Left ventricle myocardium inferior (tissue), 1 donor: ENCODE data around the gene EDIL3. TPM values are rescaled to one million over a fixed set of nuclear protein-coding genes. Genes with fewer than 3 reads are reported as not detected.
"Not testable (repeated sequence)": the region's sequence is repeated elsewhere in the genome, so short reads cannot be mapped to it uniquely, and the experiment has no call there.

Experiments used
- DNase-seq: peaks from one replicate; pipeline ENCODE4 v3.0.0-alpha.2; 2020
- H3K27ac ChIP-seq: fragments of 200-600 bp; replicated peaks from 2 replicates; pipeline ENCODE4 v1.8.0; 2021
- H3K27me3 ChIP-seq: fragments of 200-600 bp; 2 replicates; pipeline ENCODE4 v1.8.0; 2021; ENCODE audit warnings: low read depth
- H3K36me3 ChIP-seq: fragments of 200-600 bp; 2 replicates; pipeline ENCODE4 v1.8.0; 2021
- H3K4me1 ChIP-seq: fragments of 200-600 bp; 2 replicates; pipeline ENCODE4 v1.8.0; 2021
- H3K4me3 ChIP-seq: fragments of 200-600 bp; 2 replicates; pipeline ENCODE4 v1.8.0; 2021; ENCODE audit warnings: mild to moderate bottlenecking, moderate library complexity
- H3K9me3 ChIP-seq: fragments of 200-600 bp; replicated peaks from 2 replicates; pipeline ENCODE4 v1.8.0; 2021
- CTCF ChIP-seq: fragments of 200-600 bp; IDR thresholded peaks from 2 replicates; pipeline ENCODE4 v1.8.0; 2021; ENCODE audit warnings: antibody characterized with exemption, mild to moderate bottlenecking, borderline replicate concordance
- intact Hi-C: fragments of 100-400 bp; cut with micrococcal nuclease; formaldehyde crosslinking; loops from one replicate; pipeline ENCODE4 v1.11.0; 2022
- total RNA-seq: library from RNA; stranded (reverse); fragmentation: NEBNext Ultra II Directional; extraction: Animal tissue kit (Norgen Biotek cat#: 25700); gene quantifications from one replicate; pipeline ENCODE4 v1.2.1, GENCODE V29; 2021
- donor health status: DM: no; HTN: yes; CAD: no; lungs with severe emphysema.

The EDIL3 gene
- total RNA-seq, 1 donor from 2014 or later: 3.5 TPM

- Histone ChIP-seq H3K9me3 (no peaks in the 10 kb centered on the region), H3K27ac (no peak overlapping the region), H3K4me3 (no peak overlapping the region), H3K4me1 (no peaks in the 10 kb centered on the region), H3K36me3 (no peaks in the 10 kb centered on the region), H3K27me3 (no peaks in the 10 kb centered on the region)
- intact Hi-C loops: no loop called here
- DNase-seq: no peak
- no peak for TF ChIP-seq CTCF
These were observed 352.4 kb downstream of the EDIL3 start for GRCh38 chr5:84032324-84032723.

- H3K4me1 ChIP-seq: no peaks in the 10 kb centered on the region
- H3K4me3 ChIP-seq: no peak overlapping the region
- no peaks in the 10 kb centered on the region for H3K9me3 ChIP-seq
- no peaks in the 10 kb centered on the region for H3K27me3 ChIP-seq
- TF ChIP-seq CTCF: no peak
- H3K27ac ChIP-seq: no peak overlapping the region
- no peak for DNase-seq
- intact Hi-C loops: no loop called here
- H3K36me3 ChIP-seq: no peaks in the 10 kb centered on the region
These were observed 356.6 kb downstream of the EDIL3 start for GRCh38 chr5:84028093-84028492.

- H3K27ac ChIP-seq, H3K27me3 ChIP-seq, DNase-seq, H3K9me3 ChIP-seq, H3K36me3 ChIP-seq, H3K4me3 ChIP-seq, H3K4me1 ChIP-seq, intact Hi-C loops: not testable (repeated sequence)
These were observed 366.2 kb downstream of the EDIL3 start for GRCh38 chr5:84018521-84018920.

- Histone ChIP-seq H3K9me3 (no peaks in the 10 kb centered on the region), H3K4me1 (no peaks in the 10 kb centered on the region), H3K27ac (no peak overlapping the region), H3K36me3 (no peaks in the 10 kb centered on the region), H3K4me3 (no peak overlapping the region), H3K27me3 (no peaks in the 10 kb centered on the region)
- intact Hi-C loops: no loop called here
- no peak for TF ChIP-seq CTCF
- DNase-seq: no peak
These were observed 367.0 kb downstream of the EDIL3 start for GRCh38 chr5:84017523-84018172.

GRCh38 chr5:84016085-84016484, 368.6 kb downstream of the EDIL3 start:
- Histone ChIP-seq H3K27me3 (no peaks in the 10 kb centered on the region), H3K4me3 (no peak overlapping the region), H3K36me3 (no peaks in the 10 kb centered on the region), H3K9me3 (no peaks in the 10 kb centered on the region), H3K27ac (no peak overlapping the region), H3K4me1 (no peaks in the 10 kb centered on the region)
- intact Hi-C loops: no loop called here
- no peak for TF ChIP-seq CTCF
- DNase-seq: no peak

- DNase-seq: no peak
- Histone ChIP-seq H3K4me3 (no peak overlapping the region), H3K27ac (no peak overlapping the region), H3K9me3 (no peaks in the 10 kb centered on the region), H3K4me1 (no peaks in the 10 kb centered on the region), H3K27me3 (no peaks in the 10 kb centered on the region), H3K36me3 (no peaks in the 10 kb centered on the region)
- intact Hi-C loops: no loop called here
- TF ChIP-seq CTCF: no peak
These were observed 369.7 kb downstream of the EDIL3 start for GRCh38 chr5:84014966-84015365.
